Activated CD8-positive, alpha-beta memory T cell treated with anti-CD3 and anti-CD28 coated beads, Interleukin-2, amount 50 U/mL, for 48 hours (primary cell): ENCODE results near the gene CSF2.
"Not testable (repeated sequence)": the region's sequence is repeated elsewhere in the genome, so short reads cannot be mapped to it uniquely, and the experiment has no call there.

Experiments used
- DNase-seq: peaks from one replicate; pipeline ENCODE4 v3.0.0-alpha.2; 2020

The CSF2 gene

DNA sequence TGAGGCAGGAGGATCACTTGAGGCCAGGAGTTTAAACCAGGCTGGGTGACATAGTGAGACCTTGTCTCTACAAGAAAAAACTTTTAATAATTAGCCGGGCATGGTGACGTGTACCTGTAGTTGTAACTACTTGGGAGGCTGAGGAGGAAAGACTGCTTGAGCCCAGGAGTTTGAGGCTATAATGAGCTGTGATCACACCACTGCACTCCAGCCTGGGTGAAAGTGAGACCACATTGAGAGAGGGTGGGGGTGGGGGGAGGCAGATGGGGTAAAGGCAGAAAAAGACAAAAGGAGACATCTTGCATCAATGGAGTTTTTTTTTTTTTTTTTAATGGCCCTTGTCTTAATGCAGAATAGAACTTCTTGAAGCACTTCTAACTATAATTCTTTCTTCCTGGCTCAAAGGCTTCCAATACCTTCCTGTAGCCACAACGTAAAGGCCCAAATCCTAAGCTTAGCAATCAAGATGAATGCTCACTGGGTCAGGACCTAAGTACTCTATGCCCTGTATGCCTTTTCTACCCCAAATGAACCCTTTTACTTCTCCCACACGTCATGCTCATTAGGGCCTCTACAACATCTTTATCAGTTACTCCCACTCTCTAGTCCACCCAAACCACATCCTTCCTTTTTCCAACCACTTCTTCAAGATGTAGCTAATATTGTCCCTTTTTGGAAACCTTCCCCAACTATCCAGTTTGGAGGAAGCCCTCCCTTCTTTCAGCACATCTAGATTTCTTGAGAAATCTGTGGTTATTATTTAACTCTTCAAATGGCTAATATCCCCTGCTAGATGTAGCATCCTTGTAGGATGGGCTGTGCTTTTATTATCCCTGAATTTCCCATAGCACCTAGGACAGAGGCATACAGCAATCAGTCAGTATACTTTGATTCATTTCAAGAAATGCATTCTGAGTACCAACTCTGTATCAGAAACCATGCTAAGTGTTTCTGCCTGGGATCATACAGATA is 40.8 kb downstream of the CSF2 start:
- no peak for DNase-seq

DNA sequence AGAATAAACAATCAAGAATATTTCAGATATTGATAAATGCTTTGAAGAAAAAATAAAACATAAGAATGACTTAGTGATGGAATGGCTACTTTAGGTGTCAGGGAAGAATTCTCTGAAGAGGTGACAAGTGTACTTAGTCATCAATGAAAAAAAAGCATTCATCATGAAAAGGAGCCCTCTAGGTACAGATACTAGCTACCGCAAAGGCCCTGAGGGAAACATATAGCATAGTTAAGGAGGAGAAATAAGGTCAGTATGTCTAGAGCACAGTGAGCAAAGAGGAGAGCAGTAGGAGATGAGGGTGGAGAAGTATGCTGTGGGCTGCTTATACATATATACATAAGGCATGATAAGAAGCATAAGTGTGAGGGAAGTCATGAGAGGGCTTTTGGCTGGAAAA is 41.8 kb downstream of the CSF2 start:
- no peak for DNase-seq

DNA sequence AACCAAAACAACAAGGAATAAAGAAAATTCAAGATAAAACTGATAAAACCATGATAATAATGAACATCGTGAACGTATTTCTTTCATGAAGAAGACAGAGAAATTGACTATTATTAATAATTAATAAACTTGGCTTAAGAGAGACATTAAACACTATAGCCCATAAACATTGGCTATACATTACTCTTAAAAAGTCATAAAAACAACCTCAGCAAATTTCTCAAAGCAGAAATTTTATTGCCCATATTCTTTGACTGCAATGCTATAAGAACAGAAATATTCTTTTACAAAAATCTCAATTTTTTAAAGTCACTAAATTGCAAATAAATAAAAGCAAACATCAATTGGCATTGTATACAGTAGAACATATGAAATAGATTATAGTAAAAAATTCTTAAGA is 42.5 kb downstream of the CSF2 start:
- no peak for DNase-seq

DNA sequence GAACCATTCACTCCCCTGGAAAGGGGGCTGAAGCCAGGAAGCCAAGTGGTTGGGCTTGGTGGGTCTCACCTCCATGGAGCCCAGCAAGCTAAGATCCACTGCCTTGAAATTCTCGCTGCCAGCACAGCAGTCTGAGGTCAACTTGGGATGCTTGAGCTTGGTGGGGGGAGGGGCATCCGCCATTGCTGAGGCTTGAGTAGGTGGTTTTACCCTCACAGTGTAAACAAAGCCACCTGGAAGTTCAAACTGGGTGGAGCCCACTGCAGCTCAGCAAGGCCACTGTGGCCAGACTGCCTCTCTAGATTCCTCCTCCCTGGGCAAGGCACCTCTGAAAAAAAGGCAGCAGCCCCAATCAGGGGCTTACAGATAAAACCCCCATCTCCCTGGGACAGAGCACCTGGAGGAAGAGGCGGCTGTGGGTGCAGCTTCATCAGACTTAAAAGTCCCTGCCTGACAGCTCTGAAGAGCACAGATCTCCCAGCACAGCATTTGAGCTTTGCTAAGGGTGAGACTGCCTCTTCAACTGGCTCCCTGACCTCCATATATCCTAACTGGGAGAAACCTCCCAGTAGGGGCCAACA is 43.4 kb downstream of the CSF2 start:
- DNase-seq: not testable (repeated sequence)

DNA sequence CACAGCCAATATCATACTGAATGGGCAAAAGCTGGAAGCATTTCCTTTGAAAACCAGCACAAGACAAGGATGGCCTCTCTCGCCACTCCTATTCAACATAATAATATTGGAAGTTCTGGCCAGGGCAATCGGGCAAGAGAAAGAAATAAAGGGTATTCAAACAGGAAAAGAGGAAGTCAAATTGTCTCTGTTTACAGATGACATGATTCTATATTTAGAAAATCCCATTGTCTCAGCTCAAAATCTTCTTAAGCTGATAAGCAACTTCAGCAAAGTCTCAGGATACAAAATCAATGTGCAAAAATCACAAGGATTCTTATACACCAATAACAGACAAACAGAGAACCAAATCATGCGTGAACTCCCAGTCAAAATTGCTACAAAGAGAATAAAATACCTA is 47.1 kb downstream of the CSF2 start:
- DNase-seq: not testable (repeated sequence)

DNA sequence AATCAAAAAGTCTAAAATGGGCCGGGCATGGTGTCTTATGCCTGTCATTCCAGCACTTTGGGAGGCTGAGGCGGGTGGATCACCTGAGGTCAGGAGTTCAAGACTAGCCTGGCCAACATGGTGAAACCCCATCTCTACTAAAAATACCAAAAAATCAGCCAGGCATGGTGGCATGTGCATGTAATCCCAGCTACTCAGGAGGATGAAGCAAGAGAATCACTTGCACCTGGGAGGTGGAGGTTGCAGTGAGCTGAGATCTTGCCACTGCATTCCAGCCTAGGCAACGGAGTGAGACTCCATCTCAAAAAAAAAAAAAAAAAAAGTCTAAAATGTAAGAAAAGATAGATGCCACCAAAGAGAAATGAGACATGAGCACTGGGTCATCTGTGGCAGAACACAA is 49.4 kb downstream of the CSF2 start:
- not testable (repeated sequence) for DNase-seq

DNA sequence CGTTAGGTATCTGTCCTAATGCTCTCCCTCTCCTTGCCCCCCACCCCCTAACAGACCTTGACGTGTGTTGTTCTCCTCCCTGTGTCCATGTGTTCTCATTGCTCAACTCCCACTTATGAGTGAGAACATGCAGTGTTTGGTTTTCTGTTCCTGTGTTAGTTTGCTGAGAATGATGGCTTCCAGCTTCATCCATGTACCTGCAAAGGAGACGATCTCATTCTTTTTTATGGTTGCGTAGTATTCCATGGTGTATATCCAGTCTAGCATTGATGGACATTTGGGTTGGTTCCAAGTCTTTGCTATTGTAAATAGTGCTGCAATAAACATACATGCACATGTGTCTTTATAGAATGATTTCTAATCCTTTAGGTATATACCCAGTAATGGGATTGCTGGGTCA is 50.0 kb downstream of the CSF2 start:
- DNase-seq: not testable (repeated sequence)
